ENCODE measurements around the gene LRMDA.
A peak's percentile ranks its signal among the peaks of the same experiment; 100 is the strongest.

The LRMDA gene

DNA sequence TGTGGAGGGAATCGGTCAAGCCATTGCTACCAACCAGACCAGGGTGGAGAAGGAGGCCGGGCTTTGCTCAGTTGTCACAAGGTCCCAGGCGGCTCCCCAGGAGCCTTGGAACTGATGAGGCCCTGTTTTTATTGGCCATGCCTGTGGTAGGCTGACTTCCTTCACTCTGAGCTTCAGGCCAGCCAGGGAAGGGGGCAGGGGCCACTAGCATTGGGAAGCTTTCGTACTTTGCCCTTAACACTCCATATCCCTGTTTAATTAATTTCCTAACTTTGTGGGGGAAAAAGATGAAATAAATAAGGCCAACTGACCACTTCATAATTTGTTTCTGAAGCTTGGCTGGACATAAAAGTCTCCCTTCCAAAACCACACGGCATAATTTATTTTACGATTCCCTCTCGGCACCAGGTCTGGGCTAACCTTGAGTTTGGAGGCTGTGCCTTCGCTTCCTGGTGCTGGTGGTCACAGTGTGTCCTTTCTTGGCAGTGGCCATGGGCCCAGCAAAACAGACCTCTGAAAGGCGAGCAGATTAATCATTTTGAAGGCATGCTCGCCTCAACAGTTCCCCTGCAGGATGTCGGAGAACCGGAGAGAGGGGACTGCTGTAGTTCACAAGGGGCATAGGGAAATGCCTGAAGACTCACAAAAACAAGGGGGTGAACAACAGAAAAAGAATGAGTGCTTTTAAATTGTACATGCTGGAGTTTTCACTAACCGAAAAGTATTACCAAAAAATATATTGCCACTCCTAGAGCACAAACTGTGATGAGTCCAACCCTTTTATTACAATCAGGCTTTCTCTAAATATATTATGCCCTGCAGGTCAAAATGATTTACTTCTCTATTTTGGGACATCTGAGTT, 966.0 kb downstream of the LRMDA start:
- no peak for DNase-seq

DNA sequence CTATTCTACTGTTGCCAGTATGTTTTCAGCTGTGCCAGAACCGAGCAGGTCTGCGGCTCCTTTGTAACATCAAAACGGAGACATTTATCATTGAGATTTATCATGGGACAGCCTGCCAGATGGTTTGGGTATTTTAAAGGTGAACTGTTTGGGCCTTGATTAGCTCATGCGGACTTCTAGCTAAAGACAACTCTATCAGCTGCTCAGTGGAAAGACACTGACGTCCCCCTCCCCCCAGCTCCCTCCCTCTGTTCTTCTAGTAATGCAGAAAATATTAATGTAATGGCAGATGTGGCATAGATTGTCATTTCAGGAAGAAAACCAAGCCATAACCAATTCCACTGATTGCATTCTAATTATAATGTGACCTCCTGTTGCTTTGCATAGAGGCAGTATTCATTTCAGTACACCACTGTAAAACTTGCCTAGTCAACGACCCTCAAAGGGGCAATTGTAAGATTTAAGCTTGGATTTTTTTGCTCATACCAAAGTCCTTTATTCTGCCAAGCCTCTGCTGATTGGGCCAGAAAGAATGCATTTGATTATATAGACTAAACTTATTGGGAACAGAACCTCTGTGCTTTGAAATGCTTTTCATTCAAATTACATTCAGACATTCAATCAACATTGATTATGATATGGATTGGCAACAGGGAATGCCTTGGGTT, 966.8 kb downstream of the LRMDA start:
- DNase-seq = no peak

DNA sequence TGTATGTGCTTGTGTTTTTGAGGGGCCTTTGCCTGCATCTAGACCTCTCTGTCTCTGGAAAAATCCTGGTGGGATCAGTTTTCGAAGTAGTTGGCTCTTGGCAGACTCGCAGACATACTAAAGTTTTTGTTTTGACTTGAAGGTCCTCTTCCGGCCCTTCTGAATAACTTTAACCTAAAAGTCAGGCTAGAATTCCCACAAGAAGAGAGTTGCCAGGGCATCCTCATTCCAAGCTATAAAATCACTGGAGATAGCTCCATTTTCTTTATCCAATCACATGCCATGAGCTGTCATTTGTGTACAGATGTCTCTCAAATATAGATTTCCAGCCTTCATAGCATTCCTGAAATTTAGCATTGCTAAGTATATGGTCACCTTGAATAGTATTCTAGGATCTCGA, 967.8 kb downstream of the LRMDA start:
- no peak for DNase-seq

DNA sequence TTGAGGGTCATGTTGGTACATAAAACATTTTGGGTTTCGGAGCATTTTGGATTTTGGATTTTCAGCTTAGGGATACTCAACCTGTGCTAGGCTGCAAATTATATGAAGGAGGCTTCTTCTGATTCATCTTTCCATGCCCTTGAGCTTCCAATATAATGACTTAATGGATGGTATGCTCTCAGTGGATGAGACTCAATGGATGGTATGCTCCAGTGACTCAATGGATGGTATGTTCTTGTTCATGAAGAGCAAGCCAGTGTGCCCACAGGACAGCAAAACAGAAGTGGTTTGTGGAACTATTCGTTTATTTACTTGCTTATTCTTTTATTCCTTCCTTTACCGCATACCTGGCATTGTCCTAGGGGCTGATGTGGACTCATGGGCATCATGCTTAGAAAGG, 969.6 kb downstream of the LRMDA start:
- no peak for DNase-seq

DNA sequence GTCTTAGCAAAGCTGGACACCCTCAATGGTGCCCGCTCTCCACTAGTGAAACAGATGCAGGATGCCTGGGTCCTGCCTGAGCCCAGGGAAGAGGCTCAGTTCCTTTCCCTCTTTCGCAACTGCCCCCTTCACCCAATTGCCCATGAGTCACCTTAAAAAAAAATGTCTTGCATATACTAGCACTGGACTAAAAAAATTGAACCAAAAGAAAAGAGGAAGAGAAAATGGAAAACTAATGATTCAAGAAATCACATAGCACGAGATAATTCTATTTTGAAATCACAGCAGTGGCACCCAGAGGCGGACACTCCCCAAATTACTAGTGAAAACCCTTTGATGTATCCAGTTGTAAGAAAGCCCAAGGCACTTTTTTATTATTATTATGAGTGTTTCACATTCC, 972.5 kb downstream of the LRMDA start:
- no peak for DNase-seq

DNA sequence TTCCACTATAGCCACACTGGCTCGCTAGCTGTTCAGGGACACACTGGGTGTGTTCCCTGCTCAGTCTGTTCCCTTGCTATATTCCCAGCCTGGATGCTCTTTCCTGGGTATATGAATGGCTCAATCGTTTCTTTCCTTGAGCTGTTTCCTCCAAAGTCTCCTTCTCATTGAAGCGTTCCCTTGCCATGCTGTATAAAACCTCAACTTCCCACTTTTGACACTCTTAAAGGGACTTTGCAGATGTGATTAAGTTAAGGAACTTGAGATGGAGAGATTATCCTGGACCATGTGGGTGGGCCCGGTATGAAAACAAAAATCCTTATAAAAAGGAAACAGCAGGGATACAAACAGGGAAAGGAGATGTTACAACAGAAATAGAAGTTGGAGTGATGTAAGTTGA, 973.1 kb downstream of the LRMDA start:
- DNase-seq = no peak

DNA sequence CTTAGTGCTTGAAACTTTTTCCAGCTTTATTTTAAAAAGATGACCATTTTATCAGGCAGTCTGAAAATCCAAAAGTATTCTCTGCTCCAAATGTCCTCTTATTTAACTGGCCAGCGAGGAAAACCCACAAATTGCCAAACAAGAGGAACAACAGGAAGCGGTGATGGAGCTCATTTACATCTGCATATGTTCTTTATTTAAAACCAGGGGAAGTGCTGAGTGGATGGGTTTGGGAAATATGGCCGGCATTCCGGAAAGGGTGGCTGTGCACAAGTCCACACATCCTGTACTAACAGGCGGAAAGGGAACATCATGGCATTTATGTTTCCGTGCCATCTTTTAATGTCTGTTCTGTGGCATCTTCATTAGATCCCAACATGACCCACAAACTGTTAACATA, 974.5 kb downstream of the LRMDA start:
- no peak for DNase-seq

DNA sequence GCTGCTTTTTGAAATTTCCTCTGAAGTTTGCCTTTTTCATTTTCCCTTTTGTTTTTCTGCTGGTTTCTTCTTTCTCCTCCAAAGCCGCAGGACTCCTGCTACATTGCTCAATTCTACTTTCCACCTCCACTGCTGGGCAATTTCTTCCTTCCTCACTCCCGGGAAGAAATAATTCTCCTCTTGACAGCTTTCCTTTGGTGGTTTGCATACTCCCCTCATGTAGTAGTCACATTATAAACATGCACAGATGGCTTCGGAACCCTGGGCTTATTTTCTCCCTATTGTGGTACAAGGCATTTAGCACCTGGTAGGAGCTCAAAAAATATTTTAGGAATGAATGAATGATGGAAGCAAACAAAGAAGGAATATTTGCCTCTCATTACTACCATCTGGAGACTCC, 977.2 kb downstream of the LRMDA start:
- no peak for DNase-seq

DNA sequence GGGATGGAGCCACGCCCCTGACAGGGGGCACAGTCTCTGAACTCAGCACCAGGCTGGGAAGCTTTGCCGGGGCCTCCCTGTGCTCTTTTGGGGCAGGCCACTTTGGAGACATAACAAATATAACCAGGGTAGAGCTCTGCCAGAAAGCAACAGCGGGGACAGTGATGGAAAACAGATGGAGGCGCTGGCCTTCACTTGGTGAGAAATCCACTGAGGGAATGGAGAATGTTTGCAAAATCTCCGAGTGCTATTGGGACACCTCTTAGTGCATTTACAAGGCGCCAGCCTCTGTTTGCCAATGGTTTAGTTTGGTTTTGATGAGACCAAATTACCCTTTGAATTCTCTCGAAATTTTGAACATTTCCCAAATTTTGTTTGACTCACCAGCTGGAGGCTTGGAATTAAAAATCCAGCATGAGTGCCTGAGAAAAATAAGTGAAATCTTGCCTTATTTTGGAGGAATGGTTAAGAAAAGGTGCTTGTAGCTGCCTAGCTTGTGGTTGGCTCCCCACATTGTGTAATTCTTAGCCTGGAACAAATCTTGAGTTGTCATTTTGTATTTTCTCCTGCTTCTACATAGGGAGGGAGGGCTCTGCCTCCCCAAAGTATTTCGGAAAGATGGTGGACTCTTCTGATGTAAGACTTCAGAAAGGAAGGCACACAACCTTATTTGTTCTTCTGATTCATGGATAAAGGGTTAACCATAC, 980.5 kb downstream of the LRMDA start:
- no peak for DNase-seq

DNA sequence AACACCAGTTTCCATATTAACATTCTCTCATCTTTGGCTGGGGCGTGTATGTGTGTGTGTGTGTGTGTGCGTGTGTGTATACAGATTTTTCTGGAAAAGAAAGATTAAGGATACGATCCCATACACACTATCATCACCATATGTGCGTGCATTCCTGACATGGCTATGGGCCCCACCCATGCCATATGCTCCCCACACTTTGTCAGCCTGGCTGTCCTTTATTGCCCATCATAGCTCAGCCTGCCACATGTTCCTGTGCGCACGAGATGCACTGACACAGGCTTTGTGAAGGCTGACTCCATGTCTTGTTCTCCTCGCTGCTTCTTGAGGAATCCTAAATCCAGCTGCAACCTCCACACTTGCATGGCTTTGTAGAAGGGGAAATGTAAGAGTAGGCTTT, 984.1 kb downstream of the LRMDA start:
- no peak for DNase-seq

DNA sequence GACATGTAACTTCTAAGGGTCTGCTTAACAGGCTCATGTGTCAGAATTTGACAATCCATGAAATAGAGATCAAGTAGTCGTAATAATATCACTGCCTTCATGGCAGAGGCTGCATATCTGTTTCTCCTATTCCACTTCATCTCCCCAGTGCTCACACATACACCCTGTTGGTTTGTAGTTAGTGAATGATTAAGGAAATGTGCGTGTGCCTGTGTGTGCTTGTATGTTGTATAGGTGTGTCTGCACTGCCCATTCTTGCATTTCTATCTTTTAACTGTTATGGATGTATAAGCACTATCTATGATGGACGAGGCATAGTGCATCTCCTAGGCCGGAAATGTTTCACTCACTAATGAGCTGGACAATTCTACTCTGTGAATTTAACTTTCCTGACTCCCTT, 985.2 kb downstream of the LRMDA start:
- DNase-seq = no peak

DNA sequence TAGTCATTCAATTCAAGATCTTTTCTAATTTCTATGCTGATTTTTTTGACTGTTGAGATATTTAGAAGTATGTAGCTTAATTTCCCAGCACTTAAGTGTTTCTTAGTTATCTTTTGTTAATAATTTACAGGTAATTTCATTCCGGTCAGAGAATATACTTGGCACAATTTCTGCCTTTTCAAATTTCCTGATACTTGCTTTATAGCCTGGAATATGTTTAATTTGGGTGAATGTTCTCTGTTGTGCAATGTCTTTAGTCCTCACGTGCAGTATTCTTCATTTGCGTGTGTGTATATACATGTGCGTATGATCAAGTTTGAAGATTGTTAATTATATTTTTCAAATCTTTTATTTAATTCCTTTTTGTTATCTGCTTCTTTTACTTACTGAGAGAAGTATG, 989.3 kb downstream of the LRMDA start:
- DNase-seq = no peak

DNA sequence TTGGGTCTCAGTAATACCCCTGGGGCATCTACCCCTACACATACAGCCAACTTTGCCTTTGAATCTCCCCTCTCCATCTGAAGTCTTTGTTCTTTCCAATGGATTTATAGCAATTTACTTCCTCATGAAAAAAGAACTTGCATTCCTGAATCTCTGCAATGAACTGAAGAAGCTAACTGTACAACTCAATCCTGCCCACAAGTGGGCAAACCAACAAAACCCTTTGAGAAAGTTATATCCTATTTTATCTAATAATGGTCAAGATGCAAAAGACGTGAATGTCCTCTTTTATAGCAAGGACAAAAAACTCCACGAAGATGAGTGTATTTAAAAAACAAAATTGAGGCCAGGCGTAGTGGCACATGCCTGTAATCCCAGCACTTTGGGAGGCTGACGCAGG, 991.3 kb downstream of the LRMDA start:
- no peak for DNase-seq

DNA sequence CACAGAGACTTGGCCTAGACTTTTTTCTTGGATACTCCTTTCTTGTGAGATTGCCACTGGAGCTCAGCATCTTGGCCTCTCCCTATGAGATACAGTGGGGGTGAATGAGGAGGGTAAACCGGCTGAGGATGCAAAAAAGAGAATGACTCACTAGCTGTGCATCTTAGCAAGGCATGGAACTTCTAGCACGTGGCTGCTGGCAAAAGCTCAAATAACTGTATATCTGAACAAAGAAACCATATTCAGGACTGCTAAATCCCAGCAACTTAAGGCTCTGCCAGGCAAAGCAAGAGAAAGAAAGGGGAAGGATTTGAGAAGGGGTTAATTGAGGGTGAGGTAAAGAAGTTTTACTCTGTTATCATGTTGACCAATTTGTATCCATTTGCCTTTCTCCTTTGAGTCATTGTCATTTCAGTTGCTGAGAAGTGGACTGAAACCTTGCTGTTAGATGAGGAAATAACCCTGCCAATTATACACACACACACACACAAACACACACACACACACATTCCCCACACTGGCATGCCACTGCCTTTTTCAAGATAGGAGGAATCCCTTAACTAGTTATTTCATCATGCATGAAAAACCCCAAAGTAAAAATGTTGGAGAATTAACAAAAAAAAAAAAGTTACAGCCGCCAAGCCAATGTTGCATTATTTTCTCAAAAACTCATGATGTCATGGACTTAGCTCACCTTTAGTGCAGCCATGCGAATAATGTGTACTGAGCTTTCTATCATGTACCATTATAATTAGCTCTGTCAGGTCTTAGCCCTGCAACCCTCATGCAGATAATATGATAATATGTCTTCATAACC, 997.3 kb downstream of the LRMDA start:
- DNase-seq = no peak

DNA sequence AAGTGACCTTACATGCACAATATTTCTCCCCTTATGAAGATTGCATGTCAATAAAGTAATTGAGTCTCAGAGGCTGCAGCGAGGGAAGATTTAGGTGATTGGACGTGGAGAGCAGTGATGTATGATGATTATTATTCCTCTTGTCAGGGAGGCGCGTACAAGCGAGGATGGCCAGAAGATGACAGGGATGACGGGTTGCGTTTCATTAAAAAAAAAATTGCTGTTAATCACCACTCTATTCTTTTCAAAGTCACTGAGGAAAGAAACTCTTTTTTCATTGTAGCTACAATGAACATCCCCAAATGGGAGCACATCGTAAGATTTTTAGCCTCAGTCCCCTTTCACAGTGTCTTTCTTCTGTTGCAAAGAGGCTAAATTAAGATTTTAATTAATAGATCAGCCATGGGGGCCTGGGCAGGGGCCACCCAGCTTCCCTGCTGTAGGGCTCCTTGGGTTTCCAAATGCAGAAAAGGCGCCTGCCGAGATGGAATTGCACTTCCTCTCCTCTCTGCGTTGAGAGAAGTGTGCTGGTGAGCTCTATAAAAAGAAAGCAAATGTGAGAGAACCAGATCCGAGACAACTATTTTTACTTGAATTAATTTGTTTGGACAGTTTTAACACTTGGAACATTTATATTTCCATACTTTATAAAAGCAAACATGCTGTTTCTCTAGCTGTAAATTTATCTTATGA, 998.1 kb downstream of the LRMDA start:
- DNase-seq = no peak

DNA sequence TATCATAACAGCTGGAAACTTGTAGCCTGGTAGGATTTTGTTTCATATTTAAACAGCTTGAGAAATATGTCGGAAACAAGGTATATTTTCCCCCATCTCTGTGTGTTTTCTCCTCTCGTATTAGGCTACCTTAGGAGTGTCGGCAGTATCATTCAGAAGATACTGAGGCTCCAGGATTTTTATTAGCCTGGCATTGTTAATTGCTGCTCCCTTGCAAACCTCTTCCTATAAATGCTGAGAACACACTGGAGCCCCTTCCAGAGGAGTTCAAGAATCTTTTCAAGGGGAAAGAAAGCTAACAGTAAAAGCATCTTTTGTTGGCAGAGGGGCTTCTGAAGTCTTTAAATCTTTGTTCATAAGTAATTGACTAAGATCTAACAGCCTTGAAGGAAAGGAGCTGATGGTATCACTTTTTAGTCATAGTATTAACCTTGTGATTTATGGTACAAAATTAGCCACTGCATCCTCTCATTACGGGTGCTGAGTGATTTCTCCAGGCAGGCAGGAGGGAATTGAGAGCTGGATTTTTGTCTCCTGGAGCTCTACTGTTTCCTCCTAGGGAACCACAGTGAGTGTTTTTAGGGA, 998.7 kb downstream of the LRMDA start:
- peak; percentile 4 for DNase-seq

DNA sequence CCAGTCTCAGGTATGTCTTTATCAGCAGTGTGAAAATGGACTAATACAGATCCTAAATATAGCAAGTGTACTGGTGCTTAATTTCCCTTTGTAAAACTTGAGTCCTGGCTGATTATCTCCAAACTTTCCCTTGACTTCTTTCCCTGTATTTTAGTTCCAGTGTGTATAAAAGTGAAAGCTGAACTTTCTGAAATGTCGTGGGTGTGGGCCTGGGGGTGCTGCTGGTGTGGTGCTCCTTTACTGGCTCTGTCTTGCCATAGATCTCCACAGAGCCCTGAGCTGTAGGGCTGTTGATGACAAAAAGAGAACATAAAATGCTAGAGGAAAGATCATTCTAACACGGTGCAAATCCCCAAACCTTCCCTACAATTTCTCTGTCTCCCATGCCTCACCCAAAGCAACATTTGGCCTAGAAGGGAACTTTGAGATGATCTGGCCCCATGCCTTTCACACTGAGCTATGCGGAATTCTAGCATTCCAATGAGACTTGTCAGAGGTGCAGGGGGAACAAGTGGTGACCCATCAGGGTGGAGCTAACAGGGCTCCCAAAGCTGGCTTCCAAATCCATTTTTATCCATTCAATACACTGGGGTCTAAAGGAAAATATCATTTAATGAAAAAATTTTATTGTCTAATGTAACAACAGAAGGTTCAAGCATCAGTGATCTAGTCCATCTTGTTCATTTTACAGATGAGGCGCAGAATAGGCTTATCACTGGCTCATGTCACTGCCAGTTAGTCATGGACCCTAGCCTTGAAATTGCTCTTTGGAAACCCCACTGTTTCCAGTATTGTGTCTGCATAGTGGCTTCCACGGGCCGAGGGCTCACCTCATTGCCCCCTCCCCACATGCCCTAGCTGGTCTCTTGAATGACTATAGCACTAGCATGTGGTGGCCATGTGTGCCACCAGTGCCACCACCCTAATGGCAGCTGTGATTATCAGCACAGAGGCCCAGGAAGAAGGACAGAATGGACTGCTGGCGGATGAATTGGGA, 1000.9 kb downstream of the LRMDA start:
- no peak for DNase-seq

DNA sequence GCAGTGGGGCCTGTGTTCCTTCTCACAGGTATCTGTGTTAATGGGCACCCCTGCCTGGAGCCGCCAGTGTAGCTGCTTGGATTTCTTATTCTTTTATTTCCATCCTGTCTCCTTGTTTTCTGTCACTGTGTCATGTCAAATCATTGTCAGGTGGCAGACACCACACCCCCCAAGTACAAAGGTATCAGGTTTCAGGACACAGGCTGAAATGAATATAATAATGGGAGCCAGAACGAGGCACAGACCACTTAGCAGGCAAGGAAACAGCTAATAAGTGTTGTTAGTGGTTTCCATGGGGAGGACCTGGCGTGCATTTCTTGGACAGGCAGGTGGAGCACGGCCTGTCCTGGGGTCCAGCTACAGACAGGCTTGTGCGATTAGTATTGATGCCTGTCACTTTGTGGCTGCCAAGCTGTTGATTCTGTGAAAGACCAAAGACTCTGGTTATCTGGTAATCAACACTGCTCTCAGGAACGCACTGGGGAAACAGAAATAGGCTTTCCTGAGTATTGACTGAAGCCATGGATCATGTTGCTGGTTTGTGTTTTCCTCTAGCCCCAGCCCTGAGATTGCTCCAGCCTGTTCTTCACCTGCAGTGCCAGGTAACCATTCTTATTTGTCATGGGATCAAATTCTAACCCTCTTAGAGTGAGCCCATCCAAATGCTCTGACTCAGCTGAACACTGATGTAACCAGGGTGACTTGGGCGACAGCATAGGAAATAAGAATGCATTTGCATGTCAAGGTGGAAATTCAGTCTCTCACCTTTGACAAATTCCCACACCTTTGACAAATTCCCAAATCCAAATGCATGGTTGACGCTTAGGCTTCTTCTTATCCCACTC, 1002.0 kb downstream of the LRMDA start:
- DNase-seq = peak; percentile 68

DNA sequence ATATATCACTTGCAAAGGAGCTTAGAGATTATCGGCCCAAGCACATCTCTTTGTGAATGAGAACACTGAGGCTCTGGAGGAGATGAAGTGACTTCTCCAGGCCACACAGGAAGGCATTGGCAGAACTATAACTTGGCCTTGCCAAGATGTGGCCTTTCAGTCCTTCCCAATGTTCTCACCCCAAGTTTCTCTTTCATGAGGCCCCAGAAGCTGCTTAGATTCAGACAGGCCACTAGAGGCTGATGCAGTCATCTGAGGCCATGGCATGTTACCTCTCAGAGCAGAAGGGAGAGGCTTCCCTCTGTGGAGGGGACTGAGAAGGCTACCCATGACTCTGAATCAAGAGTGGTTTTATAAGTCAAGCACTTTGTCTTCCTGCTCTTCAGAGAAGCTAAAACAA, 1003.7 kb downstream of the LRMDA start:
- DNase-seq = no peak

DNA sequence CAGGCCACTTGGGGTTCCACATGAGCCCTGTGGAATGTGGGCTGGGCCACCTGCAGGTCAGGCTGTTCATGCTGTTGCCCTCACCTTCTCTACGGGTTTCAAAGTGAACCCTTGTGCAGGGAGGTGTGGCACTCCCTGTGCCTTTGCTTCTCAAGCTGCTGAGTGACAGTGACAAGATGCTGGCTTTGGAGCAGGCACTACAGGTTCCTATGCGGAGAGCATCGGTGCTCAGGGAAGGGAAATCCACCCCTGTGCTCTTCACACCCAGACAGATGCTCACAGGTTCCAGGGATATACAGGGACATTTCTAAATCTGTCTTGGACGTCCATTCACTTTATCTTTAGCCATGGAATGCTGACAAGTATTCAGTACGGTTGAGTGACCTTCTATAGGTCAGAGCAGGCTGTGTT, 1005.0 kb downstream of the LRMDA start:
- no peak for DNase-seq

All from NCI-H2081 treated with DMSO at 0.1 percent for 48 hours (cell line).